Left lung (tissue), 10 donors: Measurements from ENCODE around the gene L3MBTL2. TPM values are rescaled to one million over a fixed set of nuclear protein-coding genes. Genes with fewer than 3 reads are reported as not detected.
A peak's percentile ranks its signal among the peaks of the same experiment; 100 is the strongest.
"Not testable (repeated sequence)": the region's sequence is repeated elsewhere in the genome, so short reads cannot be mapped to it uniquely, and the experiment has no call there.

Experiments
- ATAC-seq: fragments of 200-7000 bp; cut with Tn5 transposase; one replicate; pipeline ENCODE4 v1.9.1; 2020; ENCODE audit warnings: moderate library complexity
- DNase-seq, 4 donors: peaks; one replicate each; pipeline ENCODE4 v3.0.0-alpha.2; 2013 to 2020
- H3K27ac ChIP-seq, 2 donors: fragments of 200-600 bp; sonication (generic) in 1 of 2; one replicate each; pipeline versions ENCODE4 v1.5.0 to v1.8.0; 2020 to 2021
- H3K27me3 ChIP-seq, 2 donors: fragments of 200-600 bp; sonication (generic) in 1 of 2; one replicate each; pipeline versions ENCODE4 v1.5.0 to v1.8.0; 2020 to 2021
- H3K36me3 ChIP-seq, 2 donors: fragments of 200-600 bp; sonication (generic) in 1 of 2; one replicate each; pipeline versions ENCODE4 v1.5.0 to v1.8.0; 2020 to 2021
- H3K4me1 ChIP-seq, 2 donors: fragments of 200-600 bp; one replicate each; pipeline ENCODE4 v1.8.0; 2021
- H3K4me3 ChIP-seq, 2 donors: fragments of 200-600 bp; sonication (generic) in 1 of 2; one replicate each; pipeline versions ENCODE4 v1.5.0 to v1.8.0; 2020 to 2021; ENCODE audit warnings: mild to moderate bottlenecking in 1 of 2
- H3K9me3 ChIP-seq, 2 donors: fragments of 200-600 bp; sonication (generic) in 1 of 2; one replicate each; pipeline versions ENCODE4 v1.5.0 to v1.8.0; 2020 to 2021
- CTCF ChIP-seq, 2 donors: fragments of 200-600 bp; sonication (generic) in 1 of 2; IDR thresholded peaks; one replicate each; pipeline versions ENCODE4 v1.5.0 to v1.8.0; 2021; ENCODE audit warnings: antibody characterized with exemption in 2 of 2
- intact Hi-C, 2 donors: fragments of 100-400 bp; cut with DNase I; formaldehyde crosslinking; loops; one replicate each; pipeline versions ENCODE4 v1.11.2 to v1.14.2; 2022
- polyA plus RNA-seq, 6 donors: library from polyadenylated mRNA; unstranded; fragments of 120-200 nt; gene quantifications; one replicate each; pipeline ENCODE4 v1.2.1, GENCODE V29; 2013; ENCODE audit not compliant: insufficient read length in 6 of 6
- total RNA-seq, 2 donors: library from RNA; stranded (reverse); fragmentation: NEBNext Ultra II Directional; extraction: Animal tissue kit (Norgen Biotek cat#: 25700); gene quantifications; one replicate each; pipeline ENCODE4 v1.2.1, GENCODE V29; 2021
- donor health status: DM: no; HTN: yes; CAD: no.
- donor health status: DM: no; HTN: no; CAD: no.

The L3MBTL2 gene
- total and polyA plus RNA-seq, 8 donors = 21.8 to 25.9 (median 23.4) TPM

- Histone ChIP-seq H3K36me3 (peaks cover 0 to 96% of the 10 kb centered on the region in 2 donors), H3K27ac (no peak overlapping the region), H3K9me3 (no peaks in the 10 kb centered on the region), H3K4me3 (no peak overlapping the region), H3K27me3 (no peaks in the 10 kb centered on the region), H3K4me1 (no peaks in the 10 kb centered on the region)
- no peak for DNase-seq
- intact Hi-C loops = no loop called here
- no peak for TF ChIP-seq CTCF (IDR thresholded peaks at IDR 0.05)
- peak; percentile 23 for ATAC-seq
These were observed 29.6 kb upstream of the L3MBTL2 start for GRCh38 chr22:41175546-41175945.

- peaks cover 0 to 83% of the 10 kb centered on the region in 2 donors for H3K36me3 ChIP-seq
- no peak for TF ChIP-seq CTCF (IDR thresholded peaks at IDR 0.05)
- no peak overlapping the region for H3K4me3 ChIP-seq
- peak; percentile 2 for ATAC-seq
- H3K27me3 ChIP-seq = no peaks in the 10 kb centered on the region
- H3K27ac ChIP-seq = no peak overlapping the region
- intact Hi-C loops = no loop called here
- DNase-seq = no peak
- H3K4me1 ChIP-seq = peaks cover 5 to 11% of the 10 kb centered on the region in 2 donors
- H3K9me3 ChIP-seq = no peaks in the 10 kb centered on the region
These were observed 28.0 kb upstream of the L3MBTL2 start for GRCh38 chr22:41177040-41177621.

DNA sequence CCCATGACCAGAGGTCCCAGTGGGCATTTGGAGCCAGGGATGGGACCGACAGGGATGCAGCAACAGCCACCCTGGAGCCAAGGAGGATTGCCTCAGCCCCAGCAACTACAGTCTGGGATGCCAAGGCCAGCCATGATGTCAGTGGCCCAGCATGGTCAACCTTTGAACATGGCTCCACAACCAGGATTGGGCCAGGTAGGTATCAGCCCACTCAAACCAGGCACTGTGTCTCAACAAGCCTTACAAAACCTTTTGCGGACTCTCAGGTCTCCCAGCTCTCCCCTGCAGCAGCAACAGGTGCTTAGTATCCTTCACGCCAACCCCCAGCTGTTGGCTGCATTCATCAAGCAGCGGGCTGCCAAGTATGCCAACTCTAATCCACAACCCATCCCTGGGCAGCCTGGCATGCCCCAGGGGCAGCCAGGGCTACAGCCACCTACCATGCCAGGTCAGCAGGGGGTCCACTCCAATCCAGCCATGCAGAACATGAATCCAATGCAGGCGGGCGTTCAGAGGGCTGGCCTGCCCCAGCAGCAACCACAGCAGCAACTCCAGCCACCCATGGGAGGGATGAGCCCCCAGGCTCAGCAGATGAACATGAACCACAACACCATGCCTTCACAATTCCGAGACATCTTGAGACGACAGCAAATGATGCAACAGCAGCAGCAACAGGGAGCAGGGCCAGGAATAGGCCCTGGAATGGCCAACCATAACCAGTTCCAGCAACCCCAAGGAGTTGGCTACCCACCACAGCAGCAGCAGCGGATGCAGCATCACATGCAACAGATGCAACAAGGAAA, 27.3 kb upstream of the L3MBTL2 start:
- Histone ChIP-seq H3K9me3 (no peaks in the 10 kb centered on the region), H3K4me1 (peaks cover 5 to 13% of the 10 kb centered on the region in 2 donors), H3K27ac (no peak overlapping the region), H3K4me3 (no peak overlapping the region), H3K27me3 (no peaks in the 10 kb centered on the region), H3K36me3 (peaks cover 0 to 76% of the 10 kb centered on the region in 2 donors)
- TF ChIP-seq CTCF (IDR thresholded peaks at IDR 0.05) = no peak
- intact Hi-C loops = no loop called here
- no peak for ATAC-seq
- DNase-seq = no peak

GRCh38 chr22:41178425-41178975, 26.6 kb upstream of the L3MBTL2 start:
- intact Hi-C loops = no loop called here
- Histone ChIP-seq H3K36me3 (peaks cover 0 to 70% of the 10 kb centered on the region in 2 donors), H3K4me3 (no peak overlapping the region), H3K27me3 (no peaks in the 10 kb centered on the region), H3K9me3 (no peaks in the 10 kb centered on the region), H3K27ac (no peak overlapping the region), H3K4me1 (peaks cover 5 to 13% of the 10 kb centered on the region in 2 donors)
- DNase-seq (no peak), ATAC-seq (no peak)
- no peak for TF ChIP-seq CTCF (IDR thresholded peaks at IDR 0.05)

- H3K9me3 ChIP-seq, ATAC-seq, intact Hi-C loops, DNase-seq, H3K27me3 ChIP-seq, H3K27ac ChIP-seq, H3K4me3 ChIP-seq: not testable (repeated sequence)
- H3K36me3 ChIP-seq = peaks cover 0 to 51% of the 10 kb centered on the region in 2 donors
- peaks cover 5 to 13% of the 10 kb centered on the region in 2 donors for H3K4me1 ChIP-seq
These were observed 24.8 kb upstream of the L3MBTL2 start for GRCh38 chr22:41180362-41180761.
